ENCODE data around the gene BPIFB6.
A peak's percentile ranks its signal among the peaks of the same experiment; 100 is the strongest.

The BPIFB6 gene

DNA sequence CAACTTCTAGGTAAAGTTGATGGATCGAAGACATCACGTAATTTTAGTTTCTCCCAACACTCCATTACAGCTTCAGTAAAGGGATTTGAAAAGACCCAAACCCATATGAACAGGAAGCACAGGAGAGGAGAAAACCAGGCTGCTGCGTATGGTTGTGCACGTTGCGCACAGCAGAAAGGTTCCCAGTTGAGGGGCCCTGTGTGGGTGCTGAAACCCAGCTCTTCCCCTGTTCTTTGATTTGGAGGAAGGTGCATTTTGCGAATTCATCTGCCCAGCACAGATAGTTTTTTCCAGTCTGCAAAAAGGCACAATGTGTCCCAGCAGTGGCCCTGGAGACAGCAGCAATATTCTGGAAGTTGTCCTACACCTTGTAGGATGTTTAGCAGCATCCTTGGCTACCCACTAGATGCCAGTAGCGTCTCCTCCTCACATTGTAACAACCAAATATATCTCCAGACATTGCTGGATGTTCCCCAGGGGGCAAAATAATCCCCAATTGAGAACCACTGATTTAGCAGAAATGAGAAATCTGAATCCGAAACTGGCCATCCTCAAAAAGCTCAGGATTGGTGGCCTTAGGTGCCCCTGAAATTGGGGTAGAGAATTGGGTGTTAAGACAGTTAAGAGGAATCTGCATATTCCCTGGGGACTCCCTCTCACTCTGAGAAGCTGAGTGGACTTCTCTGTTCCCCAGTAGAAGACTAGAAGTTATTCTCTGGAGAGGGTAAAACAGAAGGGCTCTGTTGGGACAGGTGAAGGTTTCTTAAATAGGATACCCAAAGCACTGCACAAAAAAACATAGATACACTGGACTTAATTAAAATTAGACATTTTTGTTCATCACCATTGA lies 39.4 kb upstream of the BPIFB6 start:
- H4K20me1 ChIP-seq (ENCODE audit: insufficient read depth, low read length) = no peaks in the 10 kb centered on the region
- no peak overlapping the region for H3K9ac ChIP-seq (ENCODE audit: low read length)
- H3K36me3 ChIP-seq (replicated peaks; ENCODE audit: insufficient read depth, low read length) = no peaks in the 10 kb centered on the region
- H3K4me2 ChIP-seq (ENCODE audit: low read depth, low read length) = no peak overlapping the region
- H3F3A ChIP-seq (ENCODE audit: insufficient read depth, low read length) = 0 out of 2 replicates have a peak, but pooled peaks cover 3% of the 10 kb centered on the region
- no peaks in the 10 kb centered on the region for H3K79me2 ChIP-seq (ENCODE audit: low read length)
- H3K9me2 ChIP-seq (replicated peaks; ENCODE audit: insufficient read depth, low read length) = no peaks in the 10 kb centered on the region
- no peak for TF ChIP-seq EZH2 (optimal IDR thresholded peaks at IDR 0.05; ENCODE audit: low read depth, low read length)
- TF ChIP-seq, protein P1, sequence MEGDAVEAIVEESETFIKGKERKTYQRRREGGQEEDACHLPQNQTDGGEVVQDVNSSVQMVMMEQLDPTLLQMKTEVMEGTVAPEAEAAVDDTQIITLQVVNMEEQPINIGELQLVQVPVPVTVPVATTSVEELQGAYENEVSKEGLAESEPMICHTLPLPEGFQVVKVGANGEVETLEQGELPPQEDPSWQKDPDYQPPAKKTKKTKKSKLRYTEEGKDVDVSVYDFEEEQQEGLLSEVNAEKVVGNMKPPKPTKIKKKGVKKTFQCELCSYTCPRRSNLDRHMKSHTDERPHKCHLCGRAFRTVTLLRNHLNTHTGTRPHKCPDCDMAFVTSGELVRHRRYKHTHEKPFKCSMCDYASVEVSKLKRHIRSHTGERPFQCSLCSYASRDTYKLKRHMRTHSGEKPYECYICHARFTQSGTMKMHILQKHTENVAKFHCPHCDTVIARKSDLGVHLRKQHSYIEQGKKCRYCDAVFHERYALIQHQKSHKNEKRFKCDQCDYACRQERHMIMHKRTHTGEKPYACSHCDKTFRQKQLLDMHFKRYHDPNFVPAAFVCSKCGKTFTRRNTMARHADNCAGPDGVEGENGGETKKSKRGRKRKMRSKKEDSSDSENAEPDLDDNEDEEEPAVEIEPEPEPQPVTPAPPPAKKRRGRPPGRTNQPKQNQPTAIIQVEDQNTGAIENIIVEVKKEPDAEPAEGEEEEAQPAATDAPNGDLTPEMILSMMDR (IDR thresholded peaks at IDR 0.05; ENCODE audit: low read length) = no peak
- TF ChIP-seq EZH2phosphoT487 (IDR thresholded peaks at IDR 0.05; ENCODE audit: low read length) = no peak
- peaks cover 5% of the 10 kb centered on the region for H3K4me1 ChIP-seq (ENCODE audit: low read length)
- no peak for DNase-seq
- no peak overlapping the region for H3K4me3 ChIP-seq (ENCODE audit: low read length)
- H2AFZ ChIP-seq (ENCODE audit: low read length) = no peak overlapping the region
- no peaks in the 10 kb centered on the region for H3K9me3 ChIP-seq (replicated peaks; ENCODE audit: insufficient read depth, low read length)
- H3K27ac ChIP-seq (ENCODE audit: low read length) = no peak overlapping the region
- H3K27me3 ChIP-seq (replicated peaks; ENCODE audit: insufficient read depth, low read length) = no peaks in the 10 kb centered on the region

DNA sequence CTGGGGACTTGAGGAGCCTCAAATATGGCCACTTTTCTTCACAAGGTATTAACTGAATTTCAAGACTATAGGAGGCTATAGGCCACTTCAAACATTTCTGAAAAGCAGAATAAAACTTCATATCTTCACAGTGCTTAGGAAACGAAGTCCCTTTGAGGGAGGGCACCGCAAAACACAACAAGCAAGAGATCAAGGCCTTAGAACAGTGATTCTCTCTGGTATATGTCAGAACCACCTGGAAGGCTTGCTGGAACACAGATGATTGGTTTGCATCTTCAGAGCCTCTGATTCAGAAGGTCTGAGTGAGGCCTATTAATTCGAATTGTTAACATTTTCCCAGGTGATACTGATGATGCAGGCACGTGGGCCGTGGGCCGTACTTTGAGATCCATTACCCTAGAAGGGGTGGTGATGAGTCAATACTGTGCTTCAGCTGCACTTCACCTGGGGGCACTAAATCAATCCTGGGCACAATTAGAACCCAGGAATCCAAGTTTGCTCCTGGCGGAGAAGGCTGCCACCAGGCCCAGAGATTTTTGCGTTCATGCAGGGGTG lies 37.9 kb upstream of the BPIFB6 start:
- Histone ChIP-seq H3K4me2 (ENCODE audit: low read depth, low read length) (no peak overlapping the region), H3F3A (ENCODE audit: insufficient read depth, low read length) (0 out of 2 replicates have a peak, but pooled peaks cover 7% of the 10 kb centered on the region), H3K27me3 (replicated peaks; ENCODE audit: insufficient read depth, low read length) (no peaks in the 10 kb centered on the region), H3K9ac (ENCODE audit: low read length) (no peak overlapping the region), H3K9me3 (replicated peaks; ENCODE audit: insufficient read depth, low read length) (no peaks in the 10 kb centered on the region), H3K9me2 (replicated peaks; ENCODE audit: insufficient read depth, low read length) (no peaks in the 10 kb centered on the region), H3K79me2 (ENCODE audit: low read length) (no peaks in the 10 kb centered on the region), H4K20me1 (ENCODE audit: insufficient read depth, low read length) (no peaks in the 10 kb centered on the region), H2AFZ (ENCODE audit: low read length) (no peak overlapping the region), H3K4me1 (ENCODE audit: low read length) (peaks cover 14% of the 10 kb centered on the region), H3K4me3 (ENCODE audit: low read length) (no peak overlapping the region), H3K36me3 (replicated peaks; ENCODE audit: insufficient read depth, low read length) (no peaks in the 10 kb centered on the region), H3K27ac (ENCODE audit: low read length) (no peak overlapping the region)
- TF ChIP-seq EZH2phosphoT487 (IDR thresholded peaks at IDR 0.05; ENCODE audit: low read length) (no peak), EZH2 (optimal IDR thresholded peaks at IDR 0.05; ENCODE audit: low read depth, low read length) (no peak)
- TF ChIP-seq, protein P1 (IDR thresholded peaks at IDR 0.05; ENCODE audit: low read length) = no peak
- DNase-seq = no peak

DNA sequence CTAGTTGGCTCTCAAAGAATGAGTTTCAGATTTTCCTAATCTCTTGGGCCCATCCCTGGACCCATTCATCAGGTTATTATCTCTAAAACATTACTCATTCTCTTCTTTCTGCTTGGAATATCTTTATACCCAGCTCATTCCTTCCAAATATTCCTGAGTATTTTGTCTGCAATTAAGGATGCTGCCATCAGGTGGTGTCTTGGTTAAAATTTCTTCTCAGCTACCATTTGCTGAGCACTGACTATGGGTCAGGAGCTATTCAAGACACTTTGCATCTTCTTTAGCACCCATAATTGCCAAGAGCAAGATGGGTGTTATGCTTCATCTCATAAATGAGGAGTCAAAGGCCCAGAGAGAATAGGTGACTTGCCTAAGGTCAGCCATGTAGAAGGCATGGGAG lies 35.6 kb upstream of the BPIFB6 start:
- H3K79me2 ChIP-seq (ENCODE audit: low read length) = no peaks in the 10 kb centered on the region
- no peak for DNase-seq
- no peak overlapping the region for H3K27ac ChIP-seq (ENCODE audit: low read length)
- H3K27me3 ChIP-seq (replicated peaks; ENCODE audit: insufficient read depth, low read length) = no peaks in the 10 kb centered on the region
- TF ChIP-seq, protein P1 (IDR thresholded peaks at IDR 0.05; ENCODE audit: low read length) = peak; percentile 14; the same call in 1 of the 2 replicates
- TF ChIP-seq EZH2phosphoT487 (IDR thresholded peaks at IDR 0.05; ENCODE audit: low read length) (no peak), EZH2 (optimal IDR thresholded peaks at IDR 0.05; ENCODE audit: low read depth, low read length) (no peak)
- H3K4me2 ChIP-seq (ENCODE audit: low read depth, low read length) = no peak overlapping the region
- peaks cover 14% of the 10 kb centered on the region for H3K4me1 ChIP-seq (ENCODE audit: low read length)
- no peak overlapping the region for H2AFZ ChIP-seq (ENCODE audit: low read length)
- no peaks in the 10 kb centered on the region for H3K9me3 ChIP-seq (replicated peaks; ENCODE audit: insufficient read depth, low read length)
- no peak overlapping the region for H3K4me3 ChIP-seq (ENCODE audit: low read length)
- H3K9me2 ChIP-seq (replicated peaks; ENCODE audit: insufficient read depth, low read length) = no peaks in the 10 kb centered on the region
- no peaks in the 10 kb centered on the region for H3K36me3 ChIP-seq (replicated peaks; ENCODE audit: insufficient read depth, low read length)
- H3F3A ChIP-seq (ENCODE audit: insufficient read depth, low read length) = 0 out of 2 replicates have a peak, but pooled peaks cover 7% of the 10 kb centered on the region
- H3K9ac ChIP-seq (ENCODE audit: low read length) = no peak overlapping the region
- H4K20me1 ChIP-seq (ENCODE audit: insufficient read depth, low read length) = no peaks in the 10 kb centered on the region

Data from MM.1S (cell line).